C4-2B (cell line): ENCODE measurements around the gene BNC2.

ENCODE experiments used
- ZFX ChIP-seq: fragments of 450-650 bp; IDR thresholded peaks from 2 replicates; pipeline ENCODE4 v1.6.1; 2017
- TF ChIP-seq, protein P1 (sequence below): fragments of 450-650 bp; conservative IDR thresholded peaks from 2 replicates; pipeline ENCODE4 v1.5.1; 2017; ENCODE audit warnings: mild to moderate bottlenecking

DNA sequence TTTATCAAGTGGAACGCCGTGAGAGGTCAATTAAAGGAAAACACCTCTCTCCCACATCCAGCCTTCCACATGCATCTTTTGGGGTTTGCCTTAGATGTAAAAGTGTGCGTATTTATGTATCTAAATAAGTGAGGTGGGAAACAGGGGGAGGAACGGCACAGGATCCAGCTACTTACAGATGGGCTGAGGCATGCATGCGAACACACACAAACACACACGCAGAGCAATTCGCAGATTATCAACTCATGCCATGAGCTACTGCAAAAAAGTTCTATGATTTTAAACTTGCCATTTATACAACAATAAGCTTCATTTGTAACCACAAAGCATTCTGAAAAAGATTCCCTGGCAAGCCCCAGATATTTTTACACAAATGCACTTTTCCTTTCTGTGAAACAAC is 242.1 kb downstream of the BNC2 start:
- TF ChIP-seq, protein P1, sequence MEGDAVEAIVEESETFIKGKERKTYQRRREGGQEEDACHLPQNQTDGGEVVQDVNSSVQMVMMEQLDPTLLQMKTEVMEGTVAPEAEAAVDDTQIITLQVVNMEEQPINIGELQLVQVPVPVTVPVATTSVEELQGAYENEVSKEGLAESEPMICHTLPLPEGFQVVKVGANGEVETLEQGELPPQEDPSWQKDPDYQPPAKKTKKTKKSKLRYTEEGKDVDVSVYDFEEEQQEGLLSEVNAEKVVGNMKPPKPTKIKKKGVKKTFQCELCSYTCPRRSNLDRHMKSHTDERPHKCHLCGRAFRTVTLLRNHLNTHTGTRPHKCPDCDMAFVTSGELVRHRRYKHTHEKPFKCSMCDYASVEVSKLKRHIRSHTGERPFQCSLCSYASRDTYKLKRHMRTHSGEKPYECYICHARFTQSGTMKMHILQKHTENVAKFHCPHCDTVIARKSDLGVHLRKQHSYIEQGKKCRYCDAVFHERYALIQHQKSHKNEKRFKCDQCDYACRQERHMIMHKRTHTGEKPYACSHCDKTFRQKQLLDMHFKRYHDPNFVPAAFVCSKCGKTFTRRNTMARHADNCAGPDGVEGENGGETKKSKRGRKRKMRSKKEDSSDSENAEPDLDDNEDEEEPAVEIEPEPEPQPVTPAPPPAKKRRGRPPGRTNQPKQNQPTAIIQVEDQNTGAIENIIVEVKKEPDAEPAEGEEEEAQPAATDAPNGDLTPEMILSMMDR: no peak
- no peak for TF ChIP-seq ZFX
